ENCODE data around the gene THY1. TPM values are rescaled to one million over a fixed set of nuclear protein-coding genes. Genes with fewer than 3 reads are reported as not detected.
A peak's percentile ranks its signal among the peaks of the same experiment; 100 is the strongest.

Gene THY1
- polyA plus RNA-seq, 1 donor (not counting 4 experiments of a cell fraction or from before 2014, with no cell fraction given), result 2.4 TPM

DNA sequence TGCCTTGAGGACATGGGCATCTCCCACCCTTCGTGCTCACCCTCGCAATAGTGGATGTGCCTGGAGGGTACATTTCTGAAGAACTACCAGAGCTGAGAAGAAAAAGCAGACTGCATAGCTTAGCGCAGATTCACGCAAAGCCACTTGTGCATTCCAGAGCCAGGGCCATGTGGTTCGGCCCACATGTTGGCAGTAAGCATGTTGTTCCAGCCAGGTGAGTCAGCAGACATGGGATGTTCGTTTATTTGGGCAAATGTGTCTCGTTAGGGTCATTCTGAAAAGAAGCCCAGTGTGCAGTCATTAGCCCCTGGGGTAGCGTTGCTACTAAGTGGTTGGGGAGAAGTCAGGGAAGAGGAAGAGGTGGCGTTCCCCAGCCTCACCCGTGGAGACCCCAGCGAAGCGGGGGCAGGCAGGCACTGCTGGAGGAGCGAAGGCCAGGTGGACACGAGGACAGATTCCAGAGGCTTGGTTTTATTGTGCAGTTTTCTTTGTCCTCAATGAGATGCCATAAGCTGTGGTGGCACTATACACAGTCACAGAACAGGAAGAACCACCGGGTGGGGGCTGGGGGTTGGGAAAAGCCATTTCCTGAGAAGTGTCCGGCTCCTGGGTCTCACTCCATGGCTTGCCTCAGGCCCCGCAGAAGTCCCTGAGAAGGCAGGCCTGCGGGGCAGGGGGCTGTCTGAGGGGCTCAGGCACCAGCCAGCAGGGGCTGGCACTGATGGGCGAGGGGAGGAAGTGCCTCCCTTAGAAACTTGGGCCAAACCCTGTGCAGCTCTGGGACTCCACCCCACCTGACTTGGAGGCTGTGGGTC is 5.0 kb downstream of the THY1 start:
- no peaks in the 10 kb centered on the region for H3K9me3 ChIP-seq (ENCODE audit: control insufficient read depth, low read depth, low read length)
- FAIRE-seq, result peak; percentile 98
- dilution Hi-C loops (cut with MboI; ENCODE audit: extremely low pct_ligation_motif_present, low sequenced_read_pairs), result no loop called here
- TF ChIP-seq EZH2 (IDR thresholded peaks at IDR 0.05; ENCODE audit: low read length), result no peak
- TF ChIP-seq, protein P1, sequence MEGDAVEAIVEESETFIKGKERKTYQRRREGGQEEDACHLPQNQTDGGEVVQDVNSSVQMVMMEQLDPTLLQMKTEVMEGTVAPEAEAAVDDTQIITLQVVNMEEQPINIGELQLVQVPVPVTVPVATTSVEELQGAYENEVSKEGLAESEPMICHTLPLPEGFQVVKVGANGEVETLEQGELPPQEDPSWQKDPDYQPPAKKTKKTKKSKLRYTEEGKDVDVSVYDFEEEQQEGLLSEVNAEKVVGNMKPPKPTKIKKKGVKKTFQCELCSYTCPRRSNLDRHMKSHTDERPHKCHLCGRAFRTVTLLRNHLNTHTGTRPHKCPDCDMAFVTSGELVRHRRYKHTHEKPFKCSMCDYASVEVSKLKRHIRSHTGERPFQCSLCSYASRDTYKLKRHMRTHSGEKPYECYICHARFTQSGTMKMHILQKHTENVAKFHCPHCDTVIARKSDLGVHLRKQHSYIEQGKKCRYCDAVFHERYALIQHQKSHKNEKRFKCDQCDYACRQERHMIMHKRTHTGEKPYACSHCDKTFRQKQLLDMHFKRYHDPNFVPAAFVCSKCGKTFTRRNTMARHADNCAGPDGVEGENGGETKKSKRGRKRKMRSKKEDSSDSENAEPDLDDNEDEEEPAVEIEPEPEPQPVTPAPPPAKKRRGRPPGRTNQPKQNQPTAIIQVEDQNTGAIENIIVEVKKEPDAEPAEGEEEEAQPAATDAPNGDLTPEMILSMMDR (optimal IDR thresholded peaks at IDR 0.05 in 1 of 3, IDR thresholded peaks at IDR 0.05 in 1 of 3, conservative IDR thresholded peaks at IDR 0.05 in 1 of 3; ENCODE audit: extremely low read depth in 1 of 3, insufficient read depth in 2 of 3, low read length in 3 of 3), result no peak
- no peak overlapping the region for H3K9ac ChIP-seq (ENCODE audit: control insufficient read depth, extremely low read depth, insufficient read depth, low read length)
- peaks cover 32% of the 10 kb centered on the region for H3K27me3 ChIP-seq (ENCODE audit: control insufficient read depth, extremely low read depth, insufficient read depth, low read length)
- peak; percentile 49 for DNase-seq (ENCODE audit: low read depth, low spot score)
- H2AFZ ChIP-seq (ENCODE audit: control insufficient read depth, low read length), result no peak overlapping the region
- no peaks in the 10 kb centered on the region for H4K20me1 ChIP-seq (ENCODE audit: control insufficient read depth, extremely low read depth, insufficient read depth, low read length)
- H3K36me3 ChIP-seq (ENCODE audit: control insufficient read depth in 2 of 2, extremely low read depth in 1 of 2, insufficient read depth in 2 of 2, low read length in 2 of 2), result no peaks in the 10 kb centered on the region
- H3K79me2 ChIP-seq (ENCODE audit: control insufficient read depth, insufficient read depth, low read length), result no peaks in the 10 kb centered on the region
- peak overlapping the region; percentile 22 for H3K4me2 ChIP-seq (ENCODE audit: control insufficient read depth, extremely low read depth, insufficient read depth, low read depth, low read length)
- H3K4me1 ChIP-seq (ENCODE audit: control insufficient read depth, extremely low read depth, insufficient read depth, low read length), result peaks cover 25% of the 10 kb centered on the region
- peak overlapping the region; percentile 10 for H3K27ac ChIP-seq (ENCODE audit: control insufficient read depth, insufficient read depth, low read length)
- no peak overlapping the region for H3K4me3 ChIP-seq (ENCODE audit: control insufficient read depth in 2 of 3, extremely low read depth in 1 of 3, insufficient read depth in 2 of 3, low read depth in 1 of 3, low read length in 3 of 3)
- no peaks in the 10 kb centered on the region for H3K9me1 ChIP-seq (ENCODE audit: control insufficient read depth, extremely low read depth, insufficient read depth, low read length)

DNA sequence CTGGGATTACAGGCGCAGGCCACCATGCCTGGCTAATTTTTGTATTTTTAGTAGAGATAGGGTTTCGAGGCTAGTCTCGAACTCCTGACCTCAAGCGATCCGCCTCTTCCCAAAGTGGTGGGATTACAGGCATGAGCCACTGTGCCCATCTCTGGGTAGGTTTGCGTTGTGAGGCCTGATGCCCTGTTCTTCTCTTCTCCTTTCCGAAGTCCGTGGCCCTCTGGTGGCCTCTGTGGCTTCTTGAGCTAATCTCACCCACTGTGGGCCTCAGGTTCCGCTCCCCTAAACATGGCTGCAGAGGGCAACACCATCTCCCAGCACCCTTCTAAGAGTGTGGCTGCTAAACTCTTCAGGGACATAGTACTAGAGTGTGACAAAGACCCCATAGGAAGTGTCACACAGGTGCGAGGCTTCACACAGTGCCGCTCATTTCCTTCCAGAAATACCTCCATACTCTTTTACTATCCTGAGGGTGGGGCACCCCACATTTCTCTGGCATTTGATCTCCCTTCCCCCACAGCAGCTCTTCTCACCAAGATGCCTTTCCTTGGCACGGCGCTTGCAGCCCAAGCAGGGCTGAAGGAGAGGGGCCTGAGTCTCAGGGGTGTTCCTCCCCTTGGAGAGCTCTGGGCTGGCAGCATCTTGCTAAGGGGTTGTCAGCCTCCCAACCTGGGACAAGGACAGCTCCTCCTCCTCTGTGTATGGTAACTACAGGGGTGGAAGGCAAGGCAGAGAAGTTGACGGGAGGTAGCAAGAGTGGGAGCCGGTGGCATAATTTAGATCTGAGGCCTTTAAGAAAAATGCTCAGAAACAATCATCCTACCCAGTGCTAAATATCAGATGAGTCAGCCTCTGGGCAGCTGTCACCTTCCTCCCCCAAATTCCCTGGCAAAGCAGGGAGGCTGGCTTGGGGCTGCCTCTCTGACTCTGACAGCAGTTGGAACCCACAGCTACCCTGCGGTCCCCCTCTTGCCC is 6.1 kb downstream of the THY1 start:
- Histone ChIP-seq H4K20me1 (ENCODE audit: control insufficient read depth, extremely low read depth, insufficient read depth, low read length) (no peaks in the 10 kb centered on the region), H3K4me3 (ENCODE audit: control insufficient read depth in 2 of 3, extremely low read depth in 1 of 3, insufficient read depth in 2 of 3, low read depth in 1 of 3, low read length in 3 of 3) (no peak overlapping the region), H3K9me3 (ENCODE audit: control insufficient read depth, low read depth, low read length) (no peaks in the 10 kb centered on the region), H3K27ac (ENCODE audit: control insufficient read depth, insufficient read depth, low read length) (peak overlapping the region; percentile 10), H3K9me1 (ENCODE audit: control insufficient read depth, extremely low read depth, insufficient read depth, low read length) (no peaks in the 10 kb centered on the region), H3K79me2 (ENCODE audit: control insufficient read depth, insufficient read depth, low read length) (no peaks in the 10 kb centered on the region), H2AFZ (ENCODE audit: control insufficient read depth, low read length) (no peak overlapping the region), H3K9ac (ENCODE audit: control insufficient read depth, extremely low read depth, insufficient read depth, low read length) (peak overlapping the region; percentile 1), H3K4me1 (ENCODE audit: control insufficient read depth, extremely low read depth, insufficient read depth, low read length) (peaks cover 23% of the 10 kb centered on the region), H3K27me3 (ENCODE audit: control insufficient read depth, extremely low read depth, insufficient read depth, low read length) (peaks cover 22% of the 10 kb centered on the region), H3K36me3 (ENCODE audit: control insufficient read depth in 2 of 2, extremely low read depth in 1 of 2, insufficient read depth in 2 of 2, low read length in 2 of 2) (no peaks in the 10 kb centered on the region), H3K4me2 (ENCODE audit: control insufficient read depth, extremely low read depth, insufficient read depth, low read depth, low read length) (peak overlapping the region; percentile 22)
- FAIRE-seq (peak; percentile 90), DNase-seq (ENCODE audit: low read depth, low spot score) (peak; percentile 9)
- dilution Hi-C loops (cut with MboI; ENCODE audit: extremely low pct_ligation_motif_present, low sequenced_read_pairs), result no loop called here
- TF ChIP-seq, protein P1 (optimal IDR thresholded peaks at IDR 0.05 in 1 of 3, IDR thresholded peaks at IDR 0.05 in 1 of 3, conservative IDR thresholded peaks at IDR 0.05 in 1 of 3; ENCODE audit: extremely low read depth in 1 of 3, insufficient read depth in 2 of 3, low read length in 3 of 3), result no peak
- TF ChIP-seq EZH2 (IDR thresholded peaks at IDR 0.05; ENCODE audit: low read length), result no peak

Data from keratinocyte (primary cell).